Hepatocyte (in vitro differentiated cells): ENCODE results near the gene RAB4A.

Experiments used
- EZH2 ChIP-seq: fragments of 200-600 bp; sonication (generic); IDR thresholded peaks from 2 replicates; pipeline ENCODE4 v1.6.1; 2016; ENCODE audit warnings: antibody characterized with exemption, mild to moderate bottlenecking, borderline replicate concordance
- EZH2phosphoT487 ChIP-seq: fragments of 200-600 bp; sonication (generic); IDR thresholded peaks from one replicate; pipeline ENCODE4 v1.6.1; 2018; ENCODE audit warnings: antibody characterized with exemption, mild to moderate bottlenecking, low read depth, moderate library complexity; ENCODE audit not compliant: unreplicated experiment, severe bottlenecking
- TF ChIP-seq, protein P1 (sequence below): fragments of 200-600 bp; sonication (generic); IDR thresholded peaks from 2 replicates; pipeline ENCODE4 v1.5.1; 2016; ENCODE audit warnings: antibody characterized with exemption, mild to moderate bottlenecking; ENCODE audit not compliant: poor library complexity

DNA sequence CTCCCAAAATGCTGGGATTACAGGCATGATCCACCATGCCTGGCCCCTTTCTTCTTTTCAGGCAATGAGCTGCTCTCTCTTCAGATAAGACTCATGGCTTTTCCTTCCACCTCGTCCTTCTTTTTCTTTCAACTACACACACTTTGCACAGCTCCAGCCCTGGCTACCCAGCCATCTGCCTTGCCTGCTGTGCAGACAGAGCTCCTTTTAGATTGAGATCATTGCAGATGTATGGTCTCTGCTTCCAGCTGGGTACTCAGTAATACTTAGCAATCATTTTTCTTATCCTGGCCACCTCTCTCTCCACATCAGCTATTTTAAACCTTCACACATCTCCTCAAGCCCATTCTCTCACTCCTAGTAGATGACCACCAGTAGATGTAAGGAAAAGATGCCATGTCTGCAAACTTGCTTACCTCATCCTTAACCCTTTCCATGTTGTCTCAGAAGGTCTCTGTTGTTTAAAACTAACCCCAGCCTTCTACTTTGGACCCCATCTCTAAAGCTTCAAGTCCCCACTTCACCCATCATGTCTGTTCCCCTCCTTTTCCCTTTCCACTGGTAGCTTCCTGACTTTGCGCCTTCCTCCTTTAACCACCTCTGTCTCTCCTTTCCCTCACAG lies 7.3 kb downstream of the RAB4A start:
- TF ChIP-seq, protein P1, sequence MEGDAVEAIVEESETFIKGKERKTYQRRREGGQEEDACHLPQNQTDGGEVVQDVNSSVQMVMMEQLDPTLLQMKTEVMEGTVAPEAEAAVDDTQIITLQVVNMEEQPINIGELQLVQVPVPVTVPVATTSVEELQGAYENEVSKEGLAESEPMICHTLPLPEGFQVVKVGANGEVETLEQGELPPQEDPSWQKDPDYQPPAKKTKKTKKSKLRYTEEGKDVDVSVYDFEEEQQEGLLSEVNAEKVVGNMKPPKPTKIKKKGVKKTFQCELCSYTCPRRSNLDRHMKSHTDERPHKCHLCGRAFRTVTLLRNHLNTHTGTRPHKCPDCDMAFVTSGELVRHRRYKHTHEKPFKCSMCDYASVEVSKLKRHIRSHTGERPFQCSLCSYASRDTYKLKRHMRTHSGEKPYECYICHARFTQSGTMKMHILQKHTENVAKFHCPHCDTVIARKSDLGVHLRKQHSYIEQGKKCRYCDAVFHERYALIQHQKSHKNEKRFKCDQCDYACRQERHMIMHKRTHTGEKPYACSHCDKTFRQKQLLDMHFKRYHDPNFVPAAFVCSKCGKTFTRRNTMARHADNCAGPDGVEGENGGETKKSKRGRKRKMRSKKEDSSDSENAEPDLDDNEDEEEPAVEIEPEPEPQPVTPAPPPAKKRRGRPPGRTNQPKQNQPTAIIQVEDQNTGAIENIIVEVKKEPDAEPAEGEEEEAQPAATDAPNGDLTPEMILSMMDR, result no peak
- TF ChIP-seq EZH2phosphoT487 (no peak), EZH2 (no peak)
